Skin epidermis (tissue), 12 donors: ENCODE results near the gene SLIT3.
A peak's percentile ranks its signal among the peaks of the same experiment; 100 is the strongest.
"Not testable (repeated sequence)": the region's sequence is repeated elsewhere in the genome, so short reads cannot be mapped to it uniquely, and the experiment has no call there.

Experiments used
- H3K27ac ChIP-seq, 21 experiments: fragments of 200-600 bp; sonication (generic) in 11 of 21; one replicate each; pipeline ENCODE4 v1.5.0; 2020; ENCODE audit warnings: mild to moderate bottlenecking in 3 of 21, inconsistent platforms in 2 of 21, moderate library complexity in 2 of 21
- H3K4me3 ChIP-seq, 7 experiments: fragments of 200-600 bp; sonication (generic) in 2 of 7; one replicate each; pipeline ENCODE4 v1.5.0; 2020; ENCODE audit warnings: inconsistent platforms in 2 of 7, mild to moderate bottlenecking in 2 of 7, moderate library complexity in 1 of 7

SLIT3 gene

GRCh38 chr5:168648016-168648415, 652.9 kb downstream of the SLIT3 start:
- no peak overlapping the region for H3K4me3 ChIP-seq
- H3K27ac ChIP-seq: peak overlapping the region in 2 of 21 experiments; percentile 1 to 42

- peak overlapping the region in 4 of 21 experiments; percentile 1 to 49 (median 40) for H3K27ac ChIP-seq
- H3K4me3 ChIP-seq: no peak overlapping the region
These were observed 653.9 kb downstream of the SLIT3 start for GRCh38 chr5:168647083-168647482.

- Histone ChIP-seq H3K4me3 (no peak overlapping the region), H3K27ac (peak overlapping the region in 3 of 21 experiments; percentile 39 to 49 (median 48))
These were observed 654.6 kb downstream of the SLIT3 start for GRCh38 chr5:168646335-168646734.

GRCh38 chr5:168645195-168645594, 655.7 kb downstream of the SLIT3 start:
- Histone ChIP-seq H3K27ac (no peak overlapping the region), H3K4me3 (no peak overlapping the region)

- Histone ChIP-seq H3K27ac (no peak overlapping the region), H3K4me3 (no peak overlapping the region)
These were observed 658.9 kb downstream of the SLIT3 start for GRCh38 chr5:168642019-168642418.

- H3K4me3 ChIP-seq, H3K27ac ChIP-seq: not testable (repeated sequence)
These were observed 662.1 kb downstream of the SLIT3 start for GRCh38 chr5:168638846-168639245.

- H3K27ac ChIP-seq: no peak overlapping the region
- H3K4me3 ChIP-seq: no peak overlapping the region
These were observed 663.1 kb downstream of the SLIT3 start for GRCh38 chr5:168637793-168638192.

- no peak overlapping the region for H3K4me3 ChIP-seq
- H3K27ac ChIP-seq: no peak overlapping the region
These were observed 663.7 kb downstream of the SLIT3 start for GRCh38 chr5:168637281-168637680.

- H3K4me3 ChIP-seq, H3K27ac ChIP-seq: not testable (repeated sequence)
These were observed 670.0 kb downstream of the SLIT3 start for GRCh38 chr5:168630958-168631357.

- H3K27ac ChIP-seq: peak overlapping the region in 3 of 21 experiments; percentile 17 to 41 (median 39)
- H3K4me3 ChIP-seq: no peak overlapping the region
These were observed 676.0 kb downstream of the SLIT3 start for GRCh38 chr5:168624850-168625364.

- no peak overlapping the region for H3K27ac ChIP-seq
- no peak overlapping the region for H3K4me3 ChIP-seq
These were observed 680.1 kb downstream of the SLIT3 start for GRCh38 chr5:168620807-168621206.

GRCh38 chr5:168614661-168615060, 686.3 kb downstream of the SLIT3 start:
- Histone ChIP-seq H3K4me3 (no peak overlapping the region), H3K27ac (no peak overlapping the region)

- no peak overlapping the region for H3K27ac ChIP-seq
- H3K4me3 ChIP-seq: no peak overlapping the region
These were observed 686.9 kb downstream of the SLIT3 start for GRCh38 chr5:168613996-168614395.

- Histone ChIP-seq H3K4me3 (no peak overlapping the region), H3K27ac (no peak overlapping the region)
These were observed 687.5 kb downstream of the SLIT3 start for GRCh38 chr5:168613396-168613795.

- no peak overlapping the region for H3K4me3 ChIP-seq
- H3K27ac ChIP-seq: no peak overlapping the region
These were observed 687.9 kb downstream of the SLIT3 start for GRCh38 chr5:168612996-168613395.

- Histone ChIP-seq H3K27ac (no peak overlapping the region), H3K4me3 (no peak overlapping the region)
These were observed 688.8 kb downstream of the SLIT3 start for GRCh38 chr5:168612123-168612522.
